ENCODE data around the gene XIAP. TPM values are rescaled to one million over a fixed set of nuclear protein-coding genes. Genes with fewer than 3 reads are reported as not detected.

The XIAP gene
- total and polyA plus RNA-seq, 2 experiments from 2014 or later, result 12.8 to 25.5 TPM

DNA sequence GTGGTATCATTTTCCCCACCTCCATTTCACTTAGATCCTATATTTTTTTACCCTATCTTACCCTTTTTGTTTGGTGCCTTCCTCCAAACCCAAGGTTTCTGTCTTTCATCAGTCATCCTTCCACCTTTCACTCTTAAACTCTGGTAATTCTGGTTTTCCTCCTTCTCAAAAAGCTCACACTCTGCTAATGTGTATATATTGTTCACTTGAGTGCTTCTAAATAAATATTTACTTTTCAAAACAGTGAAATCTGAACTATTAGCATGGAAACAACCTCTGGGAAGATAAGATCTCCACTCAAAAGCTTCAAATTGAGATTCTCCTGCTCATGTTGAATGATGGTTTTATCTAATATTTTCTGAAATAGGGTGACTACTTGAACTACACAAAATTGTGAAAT lies 21.5 kb downstream of the XIAP start:
- Mint-ChIP-seq H3K9me3 (no peaks in the 10 kb centered on the region), H3K36me3 (ENCODE audit: low read depth) (peaks cover 3% of the 10 kb centered on the region; the same call in 1 of the 3 replicates), H3K4me1 (no peaks in the 10 kb centered on the region), H3K4me3 (no peak overlapping the region), H3K27ac (no peak overlapping the region), H3K27me3 (ENCODE audit: insufficient read depth, low read depth, poor library complexity) (no peaks in the 10 kb centered on the region)
- TF ChIP-seq JUNB (IDR thresholded peaks at IDR 0.05; ENCODE audit: unreplicated experiment), result no peak
- no peak for TF ChIP-seq NANOG (IDR thresholded peaks at IDR 0.05; ENCODE audit: borderline replicate concordance)
- TF ChIP-seq, protein P1, sequence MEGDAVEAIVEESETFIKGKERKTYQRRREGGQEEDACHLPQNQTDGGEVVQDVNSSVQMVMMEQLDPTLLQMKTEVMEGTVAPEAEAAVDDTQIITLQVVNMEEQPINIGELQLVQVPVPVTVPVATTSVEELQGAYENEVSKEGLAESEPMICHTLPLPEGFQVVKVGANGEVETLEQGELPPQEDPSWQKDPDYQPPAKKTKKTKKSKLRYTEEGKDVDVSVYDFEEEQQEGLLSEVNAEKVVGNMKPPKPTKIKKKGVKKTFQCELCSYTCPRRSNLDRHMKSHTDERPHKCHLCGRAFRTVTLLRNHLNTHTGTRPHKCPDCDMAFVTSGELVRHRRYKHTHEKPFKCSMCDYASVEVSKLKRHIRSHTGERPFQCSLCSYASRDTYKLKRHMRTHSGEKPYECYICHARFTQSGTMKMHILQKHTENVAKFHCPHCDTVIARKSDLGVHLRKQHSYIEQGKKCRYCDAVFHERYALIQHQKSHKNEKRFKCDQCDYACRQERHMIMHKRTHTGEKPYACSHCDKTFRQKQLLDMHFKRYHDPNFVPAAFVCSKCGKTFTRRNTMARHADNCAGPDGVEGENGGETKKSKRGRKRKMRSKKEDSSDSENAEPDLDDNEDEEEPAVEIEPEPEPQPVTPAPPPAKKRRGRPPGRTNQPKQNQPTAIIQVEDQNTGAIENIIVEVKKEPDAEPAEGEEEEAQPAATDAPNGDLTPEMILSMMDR (conservative IDR thresholded peaks at IDR 0.05; ENCODE audit: low read depth in 2 of 2), result no peak
- TF ChIP-seq ZNF114 (CRISPR knock-in tag; IDR thresholded peaks at IDR 0.05), result no peak
- no peak for TF ChIP-seq CREB1 (CRISPR knock-in tag; IDR thresholded peaks at IDR 0.05; ENCODE audit: low read depth)
- TF ChIP-seq, protein P2, sequence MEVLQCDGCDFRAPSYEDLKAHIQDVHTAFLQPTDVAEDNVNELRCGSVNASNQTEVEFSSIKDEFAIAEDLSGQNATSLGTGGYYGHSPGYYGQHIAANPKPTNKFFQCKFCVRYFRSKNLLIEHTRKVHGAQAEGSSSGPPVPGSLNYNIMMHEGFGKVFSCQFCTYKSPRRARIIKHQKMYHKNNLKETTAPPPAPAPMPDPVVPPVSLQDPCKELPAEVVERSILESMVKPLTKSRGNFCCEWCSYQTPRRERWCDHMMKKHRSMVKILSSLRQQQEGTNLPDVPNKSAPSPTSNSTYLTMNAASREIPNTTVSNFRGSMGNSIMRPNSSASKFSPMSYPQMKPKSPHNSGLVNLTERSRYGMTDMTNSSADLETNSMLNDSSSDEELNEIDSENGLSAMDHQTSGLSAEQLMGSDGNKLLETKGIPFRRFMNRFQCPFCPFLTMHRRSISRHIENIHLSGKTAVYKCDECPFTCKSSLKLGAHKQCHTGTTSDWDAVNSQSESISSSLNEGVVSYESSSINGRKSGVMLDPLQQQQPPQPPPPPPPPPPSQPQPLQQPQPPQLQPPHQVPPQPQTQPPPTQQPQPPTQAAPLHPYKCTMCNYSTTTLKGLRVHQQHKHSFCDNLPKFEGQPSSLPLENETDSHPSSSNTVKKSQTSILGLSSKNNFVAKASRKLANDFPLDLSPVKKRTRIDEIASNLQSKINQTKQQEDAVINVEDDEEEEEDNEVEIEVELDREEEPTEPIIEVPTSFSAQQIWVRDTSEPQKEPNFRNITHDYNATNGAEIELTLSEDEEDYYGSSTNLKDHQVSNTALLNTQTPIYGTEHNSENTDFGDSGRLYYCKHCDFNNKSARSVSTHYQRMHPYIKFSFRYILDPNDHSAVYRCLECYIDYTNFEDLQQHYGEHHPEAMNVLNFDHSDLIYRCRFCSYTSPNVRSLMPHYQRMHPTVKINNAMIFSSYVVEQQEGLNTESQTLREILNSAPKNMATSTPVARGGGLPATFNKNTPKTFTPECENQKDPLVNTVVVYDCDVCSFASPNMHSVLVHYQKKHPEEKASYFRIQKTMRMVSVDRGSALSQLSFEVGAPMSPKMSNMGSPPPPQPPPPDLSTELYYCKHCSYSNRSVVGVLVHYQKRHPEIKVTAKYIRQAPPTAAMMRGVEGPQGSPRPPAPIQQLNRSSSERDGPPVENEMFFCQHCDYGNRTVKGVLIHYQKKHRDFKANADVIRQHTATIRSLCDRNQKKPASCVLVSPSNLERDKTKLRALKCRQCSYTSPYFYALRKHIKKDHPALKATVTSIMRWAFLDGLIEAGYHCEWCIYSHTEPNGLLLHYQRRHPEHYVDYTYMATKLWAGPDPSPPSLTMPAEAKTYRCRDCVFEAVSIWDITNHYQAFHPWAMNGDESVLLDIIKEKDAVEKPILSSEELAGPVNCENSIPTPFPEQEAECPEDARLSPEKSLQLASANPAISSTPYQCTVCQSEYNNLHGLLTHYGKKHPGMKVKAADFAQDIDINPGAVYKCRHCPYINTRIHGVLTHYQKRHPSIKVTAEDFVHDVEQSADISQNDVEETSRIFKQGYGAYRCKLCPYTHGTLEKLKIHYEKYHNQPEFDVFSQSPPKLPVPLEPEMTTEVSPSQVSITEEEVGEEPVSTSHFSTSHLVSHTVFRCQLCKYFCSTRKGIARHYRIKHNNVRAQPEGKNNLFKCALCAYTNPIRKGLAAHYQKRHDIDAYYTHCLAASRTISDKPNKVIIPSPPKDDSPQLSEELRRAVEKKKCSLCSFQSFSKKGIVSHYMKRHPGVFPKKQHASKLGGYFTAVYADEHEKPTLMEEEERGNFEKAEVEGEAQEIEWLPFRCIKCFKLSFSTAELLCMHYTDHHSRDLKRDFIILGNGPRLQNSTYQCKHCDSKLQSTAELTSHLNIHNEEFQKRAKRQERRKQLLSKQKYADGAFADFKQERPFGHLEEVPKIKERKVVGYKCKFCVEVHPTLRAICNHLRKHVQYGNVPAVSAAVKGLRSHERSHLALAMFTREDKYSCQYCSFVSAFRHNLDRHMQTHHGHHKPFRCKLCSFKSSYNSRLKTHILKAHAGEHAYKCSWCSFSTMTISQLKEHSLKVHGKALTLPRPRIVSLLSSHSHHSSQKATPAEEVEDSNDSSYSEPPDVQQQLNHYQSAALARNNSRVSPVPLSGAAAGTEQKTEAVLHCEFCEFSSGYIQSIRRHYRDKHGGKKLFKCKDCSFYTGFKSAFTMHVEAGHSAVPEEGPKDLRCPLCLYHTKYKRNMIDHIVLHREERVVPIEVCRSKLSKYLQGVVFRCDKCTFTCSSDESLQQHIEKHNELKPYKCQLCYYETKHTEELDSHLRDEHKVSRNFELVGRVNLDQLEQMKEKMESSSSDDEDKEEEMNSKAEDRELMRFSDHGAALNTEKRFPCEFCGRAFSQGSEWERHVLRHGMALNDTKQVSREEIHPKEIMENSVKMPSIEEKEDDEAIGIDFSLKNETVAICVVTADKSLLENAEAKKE (CRISPR knock-in tag; IDR thresholded peaks at IDR 0.05), result no peak
- TF ChIP-seq ETS1 (IDR thresholded peaks at IDR 0.05), result no peak
- no peak for TF ChIP-seq EZH2 (IDR thresholded peaks at IDR 0.05; ENCODE audit: low read depth, unreplicated experiment)
- TF ChIP-seq STAT1 (IDR thresholded peaks at IDR 0.05; ENCODE audit: unreplicated experiment), result no peak
- no peak for TF ChIP-seq EZH2phosphoT487 (IDR thresholded peaks at IDR 0.05; ENCODE audit: unreplicated experiment)
- no peak for TF ChIP-seq POLR2AphosphoS5 (IDR thresholded peaks at IDR 0.05; ENCODE audit: low read depth)
- TF ChIP-seq REST (IDR thresholded peaks at IDR 0.05; ENCODE audit: unreplicated experiment), result no peak
- TF ChIP-seq ZNF331 (CRISPR knock-in tag; IDR thresholded peaks at IDR 0.05; ENCODE audit: low read depth), result no peak
- H3K36me3 ChIP-seq (ENCODE audit: insufficient read depth), result no peaks in the 10 kb centered on the region
- H3K4me3 ChIP-seq, result no peak overlapping the region
- no peaks in the 10 kb centered on the region for H3K4me1 ChIP-seq (ENCODE audit: insufficient read depth)
- H3K4me2 ChIP-seq, result no peak overlapping the region
- no peak overlapping the region for H3K27ac ChIP-seq (ENCODE audit: low read depth)
- peaks cover 17% of the 10 kb centered on the region for H3K79me2 ChIP-seq (replicated peaks; ENCODE audit: insufficient read depth)
- H3F3A ChIP-seq (replicated peaks; ENCODE audit: low read depth), result no peaks in the 10 kb centered on the region
- H3K9me2 ChIP-seq (ENCODE audit: insufficient read depth), result no peaks in the 10 kb centered on the region
- no peaks in the 10 kb centered on the region for H4K20me1 ChIP-seq (replicated peaks; ENCODE audit: insufficient read depth)
- no peaks in the 10 kb centered on the region for H3K27me3 ChIP-seq (ENCODE audit: insufficient read depth)
- H2AFZ ChIP-seq, result no peak overlapping the region
- DNase-seq (ENCODE audit: low spot score), result no peak
- no peak for ATAC-seq
